Nephron progenitor cell (in vitro differentiated cells): ENCODE results near the gene ERCC6L.

ENCODE experiments used
- DNase-seq: peaks from one replicate; pipeline ENCODE4 v3.0.0; 2021
- H3K27ac Mint-ChIP-seq: 2 replicates; pipeline ENCODE4 v1.8.0; 2021; ENCODE audit warnings: mild to moderate bottlenecking, moderate library complexity, mixed read lengths
- H3K27me3 Mint-ChIP-seq: 2 replicates; pipeline ENCODE4 v1.8.0; 2021; ENCODE audit warnings: mild to moderate bottlenecking, low read depth, mixed read lengths; ENCODE audit not compliant: poor library complexity
- H3K36me3 Mint-ChIP-seq: 2 replicates; pipeline ENCODE4 v1.8.0; 2021; ENCODE audit warnings: low read depth, mixed read lengths
- H3K4me1 Mint-ChIP-seq: 2 replicates; pipeline ENCODE4 v1.8.0; 2021; ENCODE audit warnings: mixed read lengths
- H3K4me3 Mint-ChIP-seq: 2 replicates; pipeline ENCODE4 v1.8.0; 2021; ENCODE audit warnings: mild to moderate bottlenecking, moderate library complexity, mixed read lengths
- H3K9me3 Mint-ChIP-seq: 2 replicates; pipeline ENCODE4 v1.8.0; 2021; ENCODE audit warnings: mild to moderate bottlenecking, moderate library complexity, mixed read lengths
- CTCF ChIP-seq: fragments of 200-600 bp; sonication (generic); IDR thresholded peaks from 2 replicates; pipeline ENCODE4 v1.5.0; 2021; ENCODE audit warnings: antibody characterized with exemption

ERCC6L gene

DNA sequence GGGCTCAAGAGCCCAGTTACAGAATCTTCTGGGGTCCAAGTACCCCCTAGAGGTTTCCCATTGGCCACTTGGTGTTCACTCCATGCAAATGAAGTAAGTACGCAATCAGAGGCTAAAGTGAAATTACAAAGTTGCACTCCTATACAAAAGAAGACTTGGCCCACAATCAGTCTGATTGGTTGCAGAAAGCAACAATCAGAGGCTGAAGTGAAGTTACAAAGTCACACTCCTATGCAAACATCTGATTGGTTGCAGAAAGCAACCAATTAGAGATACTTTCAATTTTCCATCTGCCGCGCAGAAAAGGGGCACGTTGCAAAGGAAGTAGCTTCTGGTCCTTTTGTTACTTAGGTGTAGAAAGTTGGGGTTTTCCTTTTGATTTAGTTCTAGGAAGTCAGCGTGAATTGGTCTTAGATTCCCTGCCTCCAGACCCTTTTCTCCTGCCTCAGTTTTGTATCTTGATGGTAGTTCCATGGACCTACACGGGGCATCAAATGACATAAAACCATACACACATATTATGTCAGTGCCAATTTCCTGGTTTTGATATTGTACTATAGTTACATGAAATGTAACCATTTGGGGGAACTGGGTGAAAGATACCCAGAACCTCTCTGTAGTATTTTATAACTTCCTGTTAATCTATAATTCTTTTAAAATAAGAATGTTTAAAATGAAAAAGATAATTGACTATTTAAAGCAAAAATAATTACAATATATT lies 69.7 kb downstream of the ERCC6L start:
- DNase-seq: no peak
- TF ChIP-seq CTCF: no peak
- H3K27ac Mint-ChIP-seq: no peak overlapping the region
- H3K4me3 Mint-ChIP-seq: no peak overlapping the region
- peaks cover 10% of the 10 kb centered on the region for H3K27me3 Mint-ChIP-seq
- H3K36me3 Mint-ChIP-seq: no peaks in the 10 kb centered on the region
- no peaks in the 10 kb centered on the region for H3K4me1 Mint-ChIP-seq
- H3K9me3 Mint-ChIP-seq: peaks cover 36% of the 10 kb centered on the region

DNA sequence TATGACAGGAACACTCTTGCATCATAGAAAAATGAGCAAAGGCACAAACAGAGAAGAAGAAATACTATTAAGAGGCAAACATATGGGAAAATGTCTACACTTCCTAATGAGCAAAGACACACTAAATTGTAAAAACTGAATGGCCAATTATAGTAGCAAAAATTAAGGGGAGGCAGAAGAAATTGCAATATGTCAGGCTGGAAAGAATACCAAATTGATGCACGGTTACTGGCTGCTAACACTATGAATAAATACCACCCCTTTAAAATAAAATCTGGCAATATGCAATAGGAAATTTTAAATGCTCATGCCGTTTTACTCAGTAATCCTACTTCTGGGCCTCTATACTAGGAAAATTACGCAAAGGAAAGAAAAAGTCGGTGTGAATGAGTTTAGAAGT lies 73.3 kb downstream of the ERCC6L start:
- no peak overlapping the region for H3K27ac Mint-ChIP-seq
- peaks cover 10% of the 10 kb centered on the region for H3K27me3 Mint-ChIP-seq
- no peak overlapping the region for H3K4me3 Mint-ChIP-seq
- H3K4me1 Mint-ChIP-seq: no peaks in the 10 kb centered on the region
- DNase-seq: no peak
- no peak for TF ChIP-seq CTCF
- peaks cover 40% of the 10 kb centered on the region for H3K9me3 Mint-ChIP-seq
- H3K36me3 Mint-ChIP-seq: no peaks in the 10 kb centered on the region

- no peak for TF ChIP-seq CTCF
- Mint-ChIP-seq H3K9me3 (peaks cover 65% of the 10 kb centered on the region), H3K27ac (no peak overlapping the region), H3K36me3 (peaks cover 4% of the 10 kb centered on the region), H3K27me3 (peaks cover 26% of the 10 kb centered on the region), H3K4me3 (no peak overlapping the region), H3K4me1 (no peaks in the 10 kb centered on the region)
- no peak for DNase-seq
Measured at GRCh38 chrX:72159769-72160168, 79.1 kb downstream of the ERCC6L start.

GRCh38 chrX:72158773-72159172 lies 80.1 kb downstream of the ERCC6L start:
- H3K36me3 Mint-ChIP-seq: peaks cover 4% of the 10 kb centered on the region
- peaks cover 73% of the 10 kb centered on the region for H3K9me3 Mint-ChIP-seq

More at GRCh38 chrX:72158773-72159172, 80.1 kb downstream of the ERCC6L start:
- Mint-ChIP-seq H3K27me3 (peaks cover 23% of the 10 kb centered on the region), H3K4me3 (no peak overlapping the region), H3K4me1 (no peaks in the 10 kb centered on the region), H3K27ac (no peak overlapping the region)
- no peak for TF ChIP-seq CTCF
- DNase-seq: no peak
